Body of pancreas (tissue), 4 donors: ENCODE data around the gene PLRG1.

Experiments
- CTCF ChIP-seq, 7 experiments: fragments of 450-650 bp in 4 of 7; fragments of 200-600 bp in 3 of 7; sonication (generic) in 3 of 7; IDR thresholded peaks; one replicate each; pipeline ENCODE4 v1.5.1; 2016 to 2019; ENCODE audit warnings: antibody characterized with exemption in 7 of 7
- POLR2A ChIP-seq, 3 donors: fragments of 450-650 bp; IDR thresholded peaks; one replicate each; pipeline ENCODE4 v1.6.1; 2016; ENCODE audit warnings: antibody characterized with exemption in 3 of 3, mild to moderate bottlenecking in 2 of 3

- TF ChIP-seq CTCF (IDR thresholded peaks at IDR 0.05) (peak; percentile 64 to 89 (median 84)), POLR2A (IDR thresholded peaks at IDR 0.05) (no peak)
These were observed 1.9 kb upstream of the PLRG1 start for GRCh38 chr4:154551872-154552686.
